Panc1 (cell line): ENCODE results near the gene NOSTRIN.

Experiments
- POLR2AphosphoS5 ChIP-seq: IDR thresholded peaks from 2 replicates; pipeline ENCODE4 v1.6.1; 2012; ENCODE audit warnings: mild to moderate bottlenecking, low read depth, low read length, moderate library complexity
- SIN3A ChIP-seq: IDR thresholded peaks from 2 replicates; pipeline ENCODE4 v1.6.1; 2012; ENCODE audit warnings: low read depth, mild to moderate bottlenecking, low read length, moderate library complexity, borderline replicate concordance; ENCODE audit not compliant: insufficient read depth
- TCF7L2 ChIP-seq: IDR thresholded peaks from 2 replicates; pipeline ENCODE4 v1.6.1; 2011; ENCODE audit warnings: mild to moderate bottlenecking, low read depth, low read length, inconsistent platforms
- TF ChIP-seq, protein P1 (sequence below): fragments of 450-650 bp; IDR thresholded peaks from 2 replicates; pipeline ENCODE4 v1.5.1; 2017; ENCODE audit warnings: mild to moderate bottlenecking
- TF ChIP-seq, protein P2 (sequence below), 2 experiments: IDR thresholded peaks; 2 replicates each; pipeline ENCODE4 v1.6.1; 2011 to 2012; ENCODE audit warnings: low read depth in 2 of 2, control low read depth in 1 of 2, low read length in 1 of 2, mild to moderate bottlenecking in 1 of 2, moderate library complexity in 1 of 2; ENCODE audit not compliant: insufficient read depth in 1 of 2

DNA sequence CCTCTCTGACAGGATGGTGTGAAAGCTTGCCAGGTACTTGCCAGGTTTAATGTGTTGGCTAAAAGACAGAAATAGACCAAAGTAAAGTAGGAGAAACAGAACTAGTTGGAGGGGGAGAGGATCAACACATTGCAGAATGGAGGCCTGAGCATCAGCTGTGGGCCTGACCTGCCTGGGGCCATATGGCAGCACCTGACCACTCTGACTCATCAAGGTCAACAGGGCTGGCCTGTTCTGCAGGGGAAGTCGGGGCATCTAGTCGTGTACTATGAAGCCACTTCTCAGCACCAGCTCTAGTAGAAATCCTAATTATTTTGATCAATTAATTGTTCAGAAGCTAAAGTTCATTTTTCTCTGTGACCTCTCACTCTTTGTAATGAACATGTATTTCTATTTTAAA lies 35.8 kb upstream of the NOSTRIN start:
- TF ChIP-seq, protein P1, sequence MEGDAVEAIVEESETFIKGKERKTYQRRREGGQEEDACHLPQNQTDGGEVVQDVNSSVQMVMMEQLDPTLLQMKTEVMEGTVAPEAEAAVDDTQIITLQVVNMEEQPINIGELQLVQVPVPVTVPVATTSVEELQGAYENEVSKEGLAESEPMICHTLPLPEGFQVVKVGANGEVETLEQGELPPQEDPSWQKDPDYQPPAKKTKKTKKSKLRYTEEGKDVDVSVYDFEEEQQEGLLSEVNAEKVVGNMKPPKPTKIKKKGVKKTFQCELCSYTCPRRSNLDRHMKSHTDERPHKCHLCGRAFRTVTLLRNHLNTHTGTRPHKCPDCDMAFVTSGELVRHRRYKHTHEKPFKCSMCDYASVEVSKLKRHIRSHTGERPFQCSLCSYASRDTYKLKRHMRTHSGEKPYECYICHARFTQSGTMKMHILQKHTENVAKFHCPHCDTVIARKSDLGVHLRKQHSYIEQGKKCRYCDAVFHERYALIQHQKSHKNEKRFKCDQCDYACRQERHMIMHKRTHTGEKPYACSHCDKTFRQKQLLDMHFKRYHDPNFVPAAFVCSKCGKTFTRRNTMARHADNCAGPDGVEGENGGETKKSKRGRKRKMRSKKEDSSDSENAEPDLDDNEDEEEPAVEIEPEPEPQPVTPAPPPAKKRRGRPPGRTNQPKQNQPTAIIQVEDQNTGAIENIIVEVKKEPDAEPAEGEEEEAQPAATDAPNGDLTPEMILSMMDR: no peak
- TF ChIP-seq POLR2AphosphoS5 (no peak), SIN3A (no peak), TCF7L2 (no peak)
- TF ChIP-seq, protein P2, sequence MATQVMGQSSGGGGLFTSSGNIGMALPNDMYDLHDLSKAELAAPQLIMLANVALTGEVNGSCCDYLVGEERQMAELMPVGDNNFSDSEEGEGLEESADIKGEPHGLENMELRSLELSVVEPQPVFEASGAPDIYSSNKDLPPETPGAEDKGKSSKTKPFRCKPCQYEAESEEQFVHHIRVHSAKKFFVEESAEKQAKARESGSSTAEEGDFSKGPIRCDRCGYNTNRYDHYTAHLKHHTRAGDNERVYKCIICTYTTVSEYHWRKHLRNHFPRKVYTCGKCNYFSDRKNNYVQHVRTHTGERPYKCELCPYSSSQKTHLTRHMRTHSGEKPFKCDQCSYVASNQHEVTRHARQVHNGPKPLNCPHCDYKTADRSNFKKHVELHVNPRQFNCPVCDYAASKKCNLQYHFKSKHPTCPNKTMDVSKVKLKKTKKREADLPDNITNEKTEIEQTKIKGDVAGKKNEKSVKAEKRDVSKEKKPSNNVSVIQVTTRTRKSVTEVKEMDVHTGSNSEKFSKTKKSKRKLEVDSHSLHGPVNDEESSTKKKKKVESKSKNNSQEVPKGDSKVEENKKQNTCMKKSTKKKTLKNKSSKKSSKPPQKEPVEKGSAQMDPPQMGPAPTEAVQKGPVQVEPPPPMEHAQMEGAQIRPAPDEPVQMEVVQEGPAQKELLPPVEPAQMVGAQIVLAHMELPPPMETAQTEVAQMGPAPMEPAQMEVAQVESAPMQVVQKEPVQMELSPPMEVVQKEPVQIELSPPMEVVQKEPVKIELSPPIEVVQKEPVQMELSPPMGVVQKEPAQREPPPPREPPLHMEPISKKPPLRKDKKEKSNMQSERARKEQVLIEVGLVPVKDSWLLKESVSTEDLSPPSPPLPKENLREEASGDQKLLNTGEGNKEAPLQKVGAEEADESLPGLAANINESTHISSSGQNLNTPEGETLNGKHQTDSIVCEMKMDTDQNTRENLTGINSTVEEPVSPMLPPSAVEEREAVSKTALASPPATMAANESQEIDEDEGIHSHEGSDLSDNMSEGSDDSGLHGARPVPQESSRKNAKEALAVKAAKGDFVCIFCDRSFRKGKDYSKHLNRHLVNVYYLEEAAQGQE (IDR thresholded peaks at IDR 0.05; ENCODE audit: insufficient read depth in 1 of 2, low read depth in 2 of 2, low read length in 1 of 2): no peak
